ENCODE measurements around the gene SLC22A2. TPM values are rescaled to one million over a fixed set of nuclear protein-coding genes. Genes with fewer than 3 reads are reported as not detected.
"Not testable (repeated sequence)": the region's sequence is repeated elsewhere in the genome, so short reads cannot be mapped to it uniquely, and the experiment has no call there.

SLC22A2 gene
- total RNA-seq, 1 donor from 2014 or later = not detected

DNA sequence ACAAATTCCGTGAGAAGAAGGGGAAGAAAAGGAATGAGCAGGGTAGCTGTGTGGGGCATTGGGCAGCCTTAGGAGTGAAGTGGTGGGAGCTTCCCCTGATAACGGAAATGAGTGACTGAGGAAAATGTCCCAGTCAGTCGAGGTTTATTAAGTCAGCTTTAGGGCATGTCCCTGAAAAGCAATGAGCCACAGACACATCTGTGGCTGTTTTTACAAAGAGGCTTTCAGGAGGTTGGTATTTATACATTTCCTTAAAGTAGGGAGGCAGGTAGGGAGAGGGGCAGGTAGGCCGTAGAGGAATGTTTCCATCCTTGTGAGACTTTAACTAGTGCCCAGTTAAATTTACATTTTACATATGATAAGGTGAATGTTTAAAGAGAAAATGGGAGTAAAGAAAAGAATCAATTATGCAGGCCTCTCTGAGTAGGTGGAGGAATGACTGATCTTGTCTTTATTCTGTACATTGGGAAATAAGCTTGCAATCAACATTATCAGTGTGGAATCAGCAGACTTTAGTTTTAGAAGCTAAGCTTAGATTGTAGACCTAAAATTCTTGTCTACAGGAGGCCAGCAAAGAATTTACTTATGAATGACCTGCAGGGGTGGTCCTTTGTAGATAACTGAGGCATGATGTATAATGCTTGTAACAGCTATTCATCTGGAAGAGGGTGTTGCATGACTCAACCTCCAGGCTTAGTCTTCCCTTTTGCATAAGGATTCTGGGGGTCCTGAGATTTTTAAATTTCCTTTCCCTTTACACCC, 18.5 kb downstream of the SLC22A2 start:
- H3K36me3 Mint-ChIP-seq (ENCODE audit: unreplicated experiment) = no peaks in the 10 kb centered on the region
- TF ChIP-seq, protein P1, sequence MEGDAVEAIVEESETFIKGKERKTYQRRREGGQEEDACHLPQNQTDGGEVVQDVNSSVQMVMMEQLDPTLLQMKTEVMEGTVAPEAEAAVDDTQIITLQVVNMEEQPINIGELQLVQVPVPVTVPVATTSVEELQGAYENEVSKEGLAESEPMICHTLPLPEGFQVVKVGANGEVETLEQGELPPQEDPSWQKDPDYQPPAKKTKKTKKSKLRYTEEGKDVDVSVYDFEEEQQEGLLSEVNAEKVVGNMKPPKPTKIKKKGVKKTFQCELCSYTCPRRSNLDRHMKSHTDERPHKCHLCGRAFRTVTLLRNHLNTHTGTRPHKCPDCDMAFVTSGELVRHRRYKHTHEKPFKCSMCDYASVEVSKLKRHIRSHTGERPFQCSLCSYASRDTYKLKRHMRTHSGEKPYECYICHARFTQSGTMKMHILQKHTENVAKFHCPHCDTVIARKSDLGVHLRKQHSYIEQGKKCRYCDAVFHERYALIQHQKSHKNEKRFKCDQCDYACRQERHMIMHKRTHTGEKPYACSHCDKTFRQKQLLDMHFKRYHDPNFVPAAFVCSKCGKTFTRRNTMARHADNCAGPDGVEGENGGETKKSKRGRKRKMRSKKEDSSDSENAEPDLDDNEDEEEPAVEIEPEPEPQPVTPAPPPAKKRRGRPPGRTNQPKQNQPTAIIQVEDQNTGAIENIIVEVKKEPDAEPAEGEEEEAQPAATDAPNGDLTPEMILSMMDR (IDR thresholded peaks at IDR 0.05) = no peak
- H3K4me1 Mint-ChIP-seq (ENCODE audit: unreplicated experiment) = no peaks in the 10 kb centered on the region
- H3K9me3 Mint-ChIP-seq (ENCODE audit: unreplicated experiment) = no peaks in the 10 kb centered on the region
- H3K4me3 Mint-ChIP-seq (ENCODE audit: unreplicated experiment) = no peak overlapping the region
- H3K27me3 Mint-ChIP-seq (ENCODE audit: unreplicated experiment) = no peaks in the 10 kb centered on the region
- H3K27ac Mint-ChIP-seq (ENCODE audit: unreplicated experiment) = no peak overlapping the region
- DNase-seq (ENCODE audit: extremely low spot score, unreplicated experiment) = no peak

DNA sequence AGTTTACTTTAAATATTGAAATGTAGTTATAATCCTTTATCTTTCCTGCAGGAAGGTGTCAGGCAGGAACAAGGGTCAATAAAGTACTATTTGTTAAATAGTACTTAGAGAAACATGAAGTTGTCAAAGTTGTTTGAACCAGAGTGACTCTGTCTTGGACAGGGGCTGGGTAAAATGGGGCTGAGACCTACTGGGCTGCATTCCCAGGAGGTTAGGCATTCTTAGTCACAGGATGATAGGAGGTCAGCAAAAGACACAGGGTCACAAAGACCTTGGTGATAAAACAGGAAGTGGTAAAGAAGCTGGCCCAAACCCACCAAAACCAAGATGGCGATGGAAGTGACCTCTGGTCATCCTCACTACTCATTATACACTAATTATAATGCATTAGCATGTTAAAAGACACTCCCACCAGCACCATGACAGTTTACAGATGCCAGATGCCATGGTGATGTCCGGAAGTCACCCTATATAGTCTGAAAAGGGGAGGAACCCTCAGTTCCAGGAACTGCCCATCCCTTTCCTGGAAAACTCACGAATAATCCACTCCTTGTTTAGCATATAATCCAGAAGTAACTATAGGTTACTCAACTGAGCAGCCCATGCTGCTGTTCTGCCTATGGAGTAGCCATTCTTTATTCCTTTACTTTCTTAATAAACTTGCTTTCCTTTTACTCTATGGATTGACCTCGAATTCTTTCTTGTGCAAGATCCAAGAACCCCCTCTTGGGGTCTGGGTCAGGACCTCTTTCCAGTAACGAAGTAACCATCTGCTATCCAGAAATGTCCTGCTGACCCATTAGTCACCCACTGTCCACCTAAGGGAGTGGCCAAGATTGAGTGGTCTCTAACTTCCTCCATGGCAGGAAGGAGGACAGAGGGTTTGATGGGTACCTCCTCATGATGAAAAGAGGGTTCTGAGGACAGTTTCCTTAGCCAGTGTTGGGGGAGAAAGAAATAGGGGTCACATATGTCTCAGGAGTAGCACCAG, 19.6 kb downstream of the SLC22A2 start:
- H3K9me3 Mint-ChIP-seq (ENCODE audit: unreplicated experiment) = no peaks in the 10 kb centered on the region
- no peak overlapping the region for H3K27ac Mint-ChIP-seq (ENCODE audit: unreplicated experiment)
- TF ChIP-seq, protein P1 (IDR thresholded peaks at IDR 0.05) = no peak
- no peaks in the 10 kb centered on the region for H3K27me3 Mint-ChIP-seq (ENCODE audit: unreplicated experiment)
- no peak overlapping the region for H3K4me3 Mint-ChIP-seq (ENCODE audit: unreplicated experiment)
- DNase-seq (ENCODE audit: extremely low spot score, unreplicated experiment) = no peak
- no peaks in the 10 kb centered on the region for H3K4me1 Mint-ChIP-seq (ENCODE audit: unreplicated experiment)
- H3K36me3 Mint-ChIP-seq (ENCODE audit: unreplicated experiment) = no peaks in the 10 kb centered on the region

GRCh38 chr6:160238278-160238711, 20.3 kb downstream of the SLC22A2 start:
- Mint-ChIP-seq H3K27me3 (ENCODE audit: unreplicated experiment) (no peaks in the 10 kb centered on the region), H3K4me3 (ENCODE audit: unreplicated experiment) (no peak overlapping the region), H3K4me1 (ENCODE audit: unreplicated experiment) (no peaks in the 10 kb centered on the region), H3K27ac (ENCODE audit: unreplicated experiment) (no peak overlapping the region), H3K36me3 (ENCODE audit: unreplicated experiment) (no peaks in the 10 kb centered on the region), H3K9me3 (ENCODE audit: unreplicated experiment) (no peaks in the 10 kb centered on the region)
- TF ChIP-seq, protein P1 (IDR thresholded peaks at IDR 0.05) = no peak
- no peak for DNase-seq (ENCODE audit: extremely low spot score, unreplicated experiment)

DNA sequence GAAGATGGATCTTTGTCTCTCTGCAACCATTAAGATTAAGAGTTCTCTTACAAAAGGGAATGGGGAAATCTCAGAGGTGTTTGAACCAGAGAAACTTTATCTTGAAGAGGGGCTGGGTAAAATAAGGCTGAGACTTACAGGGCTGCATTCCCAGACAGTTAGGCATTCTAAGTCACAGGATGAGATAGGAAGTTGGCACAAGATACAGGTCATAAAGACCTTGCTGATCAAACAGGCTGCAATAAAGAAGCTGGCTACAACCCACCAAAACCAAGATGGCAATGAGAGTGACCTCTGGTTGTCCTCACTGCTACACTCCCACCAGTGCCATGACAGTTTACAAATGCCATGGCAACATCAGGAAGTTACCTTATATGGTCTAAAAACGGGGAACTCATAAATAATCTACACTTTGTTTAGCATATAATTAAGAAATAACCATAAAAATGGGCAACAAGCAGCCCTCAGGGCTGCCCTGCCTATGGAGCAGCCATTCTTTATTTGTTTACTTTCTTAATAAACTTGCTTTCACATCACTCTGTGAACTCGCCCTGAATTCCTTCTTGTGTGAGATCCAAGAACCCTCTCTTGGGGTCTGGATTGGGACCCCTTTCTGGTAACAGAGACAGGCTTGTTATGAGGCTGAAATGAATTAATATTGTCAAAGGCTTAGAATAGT, 20.9 kb downstream of the SLC22A2 start:
- not testable (repeated sequence) for DNase-seq (ENCODE audit: extremely low spot score, unreplicated experiment); H3K4me3 Mint-ChIP-seq (ENCODE audit: unreplicated experiment); H3K36me3 Mint-ChIP-seq (ENCODE audit: unreplicated experiment); H3K27me3 Mint-ChIP-seq (ENCODE audit: unreplicated experiment); H3K27ac Mint-ChIP-seq (ENCODE audit: unreplicated experiment); H3K4me1 Mint-ChIP-seq (ENCODE audit: unreplicated experiment); H3K9me3 Mint-ChIP-seq (ENCODE audit: unreplicated experiment)

- H3K27ac Mint-ChIP-seq (ENCODE audit: unreplicated experiment); H3K36me3 Mint-ChIP-seq (ENCODE audit: unreplicated experiment); H3K27me3 Mint-ChIP-seq (ENCODE audit: unreplicated experiment); H3K9me3 Mint-ChIP-seq (ENCODE audit: unreplicated experiment); H3K4me3 Mint-ChIP-seq (ENCODE audit: unreplicated experiment); DNase-seq (ENCODE audit: extremely low spot score, unreplicated experiment); H3K4me1 Mint-ChIP-seq (ENCODE audit: unreplicated experiment): not testable (repeated sequence)
These were observed 22.3 kb downstream of the SLC22A2 start for GRCh38 chr6:160236235-160236872.

- not testable (repeated sequence) for H3K27ac Mint-ChIP-seq (ENCODE audit: unreplicated experiment); DNase-seq (ENCODE audit: extremely low spot score, unreplicated experiment); H3K27me3 Mint-ChIP-seq (ENCODE audit: unreplicated experiment); H3K9me3 Mint-ChIP-seq (ENCODE audit: unreplicated experiment); H3K4me3 Mint-ChIP-seq (ENCODE audit: unreplicated experiment); H3K36me3 Mint-ChIP-seq (ENCODE audit: unreplicated experiment); H3K4me1 Mint-ChIP-seq (ENCODE audit: unreplicated experiment)
These were observed 24.5 kb downstream of the SLC22A2 start for GRCh38 chr6:160233950-160234640.

Measured in osteocyte (in vitro differentiated cells).